Measurements from ENCODE around the gene CDK14.

CDK14 gene

DNA sequence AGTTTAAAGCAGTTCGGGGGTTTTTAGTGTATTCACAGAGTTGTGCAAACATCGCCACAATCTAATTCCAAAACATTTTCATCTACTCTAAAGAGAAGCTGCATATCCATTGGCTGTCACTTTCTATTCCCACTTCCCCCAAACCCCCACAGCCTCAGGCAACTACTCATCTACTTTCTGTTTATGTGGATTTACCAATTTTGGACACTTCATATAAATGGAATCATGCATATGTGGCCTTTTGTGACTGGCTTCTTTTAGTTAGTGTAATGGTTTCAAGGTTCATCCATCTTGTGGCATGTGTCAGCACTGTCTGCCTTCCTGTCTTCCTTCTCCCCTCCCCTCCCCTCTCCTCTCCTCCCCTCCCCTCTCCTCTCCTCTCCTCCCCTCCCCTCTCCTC is 589.6 kb downstream of the CDK14 start:
- no peak for DNase-seq

GRCh38 chr7:91187061-91187460 is 590.9 kb downstream of the CDK14 start:
- no peak for DNase-seq

- no peak for DNase-seq
Measured at GRCh38 chr7:91191771-91192170, 595.6 kb downstream of the CDK14 start.

GRCh38 chr7:91193141-91193540 is 597.0 kb downstream of the CDK14 start:
- no peak for DNase-seq

- DNase-seq = no peak
Measured at GRCh38 chr7:91194841-91195240, 598.7 kb downstream of the CDK14 start.

GRCh38 chr7:91196058-91196457 is 599.9 kb downstream of the CDK14 start:
- no peak for DNase-seq

DNA sequence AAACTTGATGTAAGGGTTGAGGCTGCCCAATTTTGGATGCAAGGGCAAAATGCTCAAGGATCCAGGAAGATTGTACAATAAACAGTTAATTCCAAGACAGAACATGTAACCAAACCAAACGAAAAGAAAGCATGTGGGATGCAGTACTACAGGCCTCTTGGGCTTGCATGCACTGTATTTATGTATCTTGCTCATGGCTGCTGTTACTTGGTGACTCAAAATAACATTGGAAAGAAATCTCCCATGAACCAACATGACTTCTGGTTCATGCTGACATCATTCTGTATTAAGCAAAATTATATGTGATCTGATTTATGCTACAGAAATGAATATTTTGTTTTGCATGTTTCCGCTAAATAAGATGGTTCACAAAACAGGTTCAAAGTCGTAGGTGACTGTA is 602.2 kb downstream of the CDK14 start:
- no peak for DNase-seq

GRCh38 chr7:91199601-91200000 is 603.5 kb downstream of the CDK14 start:
- DNase-seq = no peak

GRCh38 chr7:91201442-91202113 is 605.5 kb downstream of the CDK14 start:
- DNase-seq = no peak

- DNase-seq = peak; percentile 24
Measured at GRCh38 chr7:91206361-91206960, 610.3 kb downstream of the CDK14 start.

DNA sequence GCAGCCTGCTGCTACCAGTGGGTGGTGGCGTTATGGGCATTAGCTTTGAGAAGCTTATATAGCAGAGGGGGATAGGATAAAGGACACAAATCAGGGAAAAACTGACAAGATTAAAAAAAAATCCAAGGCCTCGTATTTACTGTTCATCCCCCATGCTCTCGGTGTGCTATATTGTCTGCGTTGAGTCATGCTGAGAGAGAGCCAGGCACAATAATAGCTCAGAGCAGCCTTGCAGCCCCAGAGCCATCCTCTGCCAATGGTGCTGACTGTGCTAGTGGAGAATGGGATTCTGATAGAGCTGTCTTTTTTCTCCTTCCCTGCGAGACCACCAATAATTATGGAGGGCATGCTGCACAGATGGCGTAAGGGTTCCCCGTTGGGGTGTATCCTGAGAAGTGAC is 616.5 kb downstream of the CDK14 start:
- no peak for DNase-seq

GRCh38 chr7:91226411-91226810 is 630.3 kb downstream of the CDK14 start:
- DNase-seq = no peak

DNA sequence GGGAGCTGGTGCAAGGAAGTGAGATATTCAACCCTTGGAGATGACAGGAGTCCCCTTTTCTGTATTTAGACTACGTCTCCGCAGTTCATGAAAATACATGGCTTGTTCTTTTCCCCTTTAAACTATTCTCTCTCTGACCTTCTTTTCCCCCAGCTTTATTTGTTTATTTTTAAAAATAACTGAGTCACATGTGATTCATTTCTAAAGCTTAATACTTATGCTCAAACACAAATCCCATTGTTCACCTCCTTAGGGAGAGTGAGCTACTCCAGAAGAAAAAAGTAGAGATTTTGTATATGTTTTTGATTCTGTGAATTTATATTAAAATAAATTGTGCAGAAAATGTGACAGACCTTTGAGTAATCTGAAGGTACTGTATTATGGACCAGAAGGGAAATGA is 632.2 kb downstream of the CDK14 start:
- DNase-seq = no peak

DNA sequence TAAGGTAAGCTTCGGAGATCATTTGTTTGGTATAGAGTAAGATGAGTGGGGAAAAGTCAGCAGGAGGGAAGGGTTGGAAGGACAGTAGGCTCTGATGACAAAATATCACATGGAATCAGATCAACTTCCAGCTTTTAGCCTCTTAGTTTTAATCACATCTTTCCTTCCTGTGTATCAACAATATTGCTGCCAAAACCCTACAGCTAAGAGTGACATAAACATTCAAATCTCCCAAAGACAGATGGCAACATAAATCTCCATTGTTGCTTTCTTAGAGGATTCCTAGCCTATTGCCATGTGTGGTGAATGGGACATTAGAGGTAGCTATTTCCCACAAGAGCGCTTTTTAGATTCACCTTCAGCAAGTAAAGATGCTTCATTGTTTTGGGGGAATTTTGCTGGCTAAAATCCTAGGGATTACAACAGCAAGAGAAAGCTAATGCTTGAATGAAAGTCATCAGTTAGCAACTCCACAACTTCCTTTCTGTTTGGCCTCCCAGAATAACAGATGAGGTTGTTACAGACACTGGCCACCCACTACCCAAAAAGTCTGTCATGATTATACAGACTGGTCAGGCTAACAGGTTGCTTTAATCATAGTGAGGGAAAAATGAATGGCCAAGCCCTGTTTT is 632.9 kb downstream of the CDK14 start:
- no peak for DNase-seq

DNA sequence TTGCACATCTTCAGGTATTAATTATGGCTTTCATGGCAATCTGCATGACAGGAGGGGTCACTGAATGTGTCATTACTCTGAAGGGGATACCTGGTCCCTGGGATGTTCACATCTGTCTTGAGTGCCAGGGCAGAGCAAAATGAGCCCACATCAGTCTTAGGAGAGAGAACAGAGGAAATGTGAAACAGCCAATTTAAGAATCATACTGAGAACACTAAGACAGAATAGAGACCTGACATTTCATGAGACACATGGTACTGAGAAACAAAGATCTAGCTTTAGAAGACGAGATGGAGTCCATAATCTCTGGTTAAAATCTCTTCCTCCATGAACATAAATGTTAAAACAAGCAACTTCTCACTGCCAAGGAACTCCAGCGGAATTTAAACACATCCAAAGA is 634.0 kb downstream of the CDK14 start:
- DNase-seq = no peak

- DNase-seq = no peak
Measured at GRCh38 chr7:91230503-91230902, 634.4 kb downstream of the CDK14 start.

DNA sequence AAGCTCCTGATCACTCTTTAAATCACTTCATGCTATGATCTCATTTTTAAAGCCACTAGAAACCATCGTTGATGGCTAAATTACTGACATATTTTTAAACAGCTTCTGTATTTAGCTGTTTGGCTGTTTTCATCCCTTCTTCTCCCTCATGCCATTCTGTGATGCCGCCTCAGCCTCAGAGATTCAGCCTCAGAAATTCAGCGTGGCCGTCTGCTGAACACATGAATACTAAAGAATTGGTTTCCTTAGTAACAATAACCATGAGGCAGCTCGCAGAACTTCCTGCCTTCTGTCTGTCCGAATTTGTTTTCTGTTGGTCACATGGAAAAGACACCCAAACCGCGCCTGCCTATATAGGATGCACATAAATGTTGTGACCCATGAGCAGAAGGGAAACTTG is 637.1 kb downstream of the CDK14 start:
- DNase-seq = no peak

- no peak for DNase-seq
Measured at GRCh38 chr7:91235211-91235832, 639.2 kb downstream of the CDK14 start.

DNA sequence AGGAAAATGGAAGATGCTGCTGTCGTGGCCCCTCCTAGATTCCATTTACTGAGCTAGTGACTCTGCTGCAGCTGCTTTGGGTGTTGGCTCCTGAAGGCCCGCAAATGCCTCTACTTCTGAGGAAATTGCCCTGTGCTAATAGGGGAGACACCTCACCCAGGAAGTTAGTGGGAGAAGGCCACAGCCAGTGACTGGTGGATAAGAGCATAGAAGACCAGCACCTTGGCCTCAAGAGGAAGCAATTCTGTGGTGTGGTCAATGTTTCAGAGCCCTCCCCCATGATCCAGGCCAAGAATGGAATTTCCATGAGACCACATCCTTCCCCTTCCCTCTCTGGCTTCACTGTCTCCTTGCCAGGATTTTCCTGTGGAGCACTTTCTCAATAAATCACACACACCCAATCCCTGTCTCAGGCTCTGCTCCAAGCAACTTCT is 643.1 kb downstream of the CDK14 start:
- DNase-seq = peak; percentile 68

DNA sequence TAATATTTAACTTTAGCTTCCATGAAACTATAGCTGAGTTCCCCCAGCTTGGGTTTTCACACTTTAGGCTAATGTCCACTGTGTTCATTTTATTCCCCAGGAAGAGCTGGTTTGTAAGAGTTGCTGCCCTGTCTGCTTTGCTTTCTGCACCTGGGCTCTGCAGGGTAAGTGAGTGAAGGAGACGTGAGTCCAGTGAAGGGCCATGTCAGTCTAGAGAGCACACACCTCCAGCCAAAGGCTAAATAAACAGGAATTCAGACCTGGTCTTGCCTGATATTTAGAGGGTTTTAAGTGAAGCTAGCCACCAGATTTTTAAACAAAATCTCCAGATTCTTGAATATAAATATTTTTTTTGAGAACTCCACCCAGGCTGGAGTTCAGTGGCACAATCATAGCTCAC is 643.7 kb downstream of the CDK14 start:
- no peak for DNase-seq

GRCh38 chr7:91240376-91240941 is 644.3 kb downstream of the CDK14 start:
- DNase-seq = no peak

- DNase-seq = no peak
Measured at GRCh38 chr7:91242097-91242844, 646.1 kb downstream of the CDK14 start.

Data from femur (tissue), 1 donor.